Uterus (tissue), 4 donors: ENCODE data around the gene SELENOV. TPM values are rescaled to one million over a fixed set of nuclear protein-coding genes. Genes with fewer than 3 reads are reported as not detected.

ENCODE experiments used
- DNase-seq, 2 donors: peaks; one replicate each; pipeline ENCODE4 v3.0.0-alpha.2; 2019 to 2020
- H3K27ac ChIP-seq, 2 donors: fragments of 200-600 bp; sonication (generic); 1 replicate in 1 of 2; 2 replicates in 1 of 2; pipeline ENCODE4 v1.5.1; 2016 to 2018
- H3K27me3 ChIP-seq, 2 donors: fragments of 200-600 bp; sonication (generic); one replicate each; pipeline ENCODE4 v1.5.1; 2018 to 2019; ENCODE audit warnings: control low read depth in 1 of 2
- H3K36me3 ChIP-seq, 2 donors: fragments of 200-600 bp; sonication (generic); one replicate each; pipeline ENCODE4 v1.5.1; 2019; ENCODE audit warnings: control low read depth in 1 of 2
- H3K4me1 ChIP-seq, 2 donors: fragments of 200-600 bp; sonication (generic); one replicate each; pipeline ENCODE4 v1.5.1; 2018 to 2019; ENCODE audit warnings: control low read depth in 1 of 2
- H3K4me3 ChIP-seq, 2 donors: fragments of 200-600 bp; sonication (generic); 1 replicate in 1 of 2; 2 replicates in 1 of 2; pipeline ENCODE4 v1.5.1; 2018 to 2019; ENCODE audit warnings: mild to moderate bottlenecking in 1 of 2
- H3K9me3 ChIP-seq, 2 donors: fragments of 200-600 bp; sonication (generic); one replicate each; pipeline ENCODE4 v1.5.1; 2019; ENCODE audit warnings: control low read depth in 1 of 2
- POLR2A ChIP-seq, 2 donors: fragments of 450-650 bp; IDR thresholded peaks; one replicate each; pipeline ENCODE4 v1.6.1; 2016; ENCODE audit warnings: antibody characterized with exemption in 2 of 2, mild to moderate bottlenecking in 1 of 2, moderate library complexity in 1 of 2
- intact Hi-C: fragments of 100-400 bp; cut with DNase I; formaldehyde crosslinking; loops from one replicate; pipeline ENCODE4 v1.15.1; 2023; ENCODE audit warnings: low total_unique reads
- total RNA-seq, 4 donors: library from RNA; depleted of rRNA in 3 of 4; stranded (reverse); fragments of >200 nt in 3 of 4; gene quantifications; one replicate each; pipeline versions ENCODE4 v1.1.0 to v1.2.4, GENCODE V29; 2014 to 2023
- TF ChIP-seq, protein P1 (sequence below), 4 experiments: fragments of 200-600 bp in 2 of 4; fragments of 450-650 bp in 2 of 4; sonication (generic) in 2 of 4; IDR thresholded peaks; one replicate each; pipeline ENCODE4 v1.5.1; 2016 to 2019; ENCODE audit warnings: antibody characterized with exemption in 4 of 4, mild to moderate bottlenecking in 2 of 4, moderate library complexity in 1 of 4
- donor health status: DM: yes; HTN: yes; CAD: no.

The SELENOV gene
- total RNA-seq, 4 donors from 2014 or later: 0.41 TPM; not detected in 3

DNA sequence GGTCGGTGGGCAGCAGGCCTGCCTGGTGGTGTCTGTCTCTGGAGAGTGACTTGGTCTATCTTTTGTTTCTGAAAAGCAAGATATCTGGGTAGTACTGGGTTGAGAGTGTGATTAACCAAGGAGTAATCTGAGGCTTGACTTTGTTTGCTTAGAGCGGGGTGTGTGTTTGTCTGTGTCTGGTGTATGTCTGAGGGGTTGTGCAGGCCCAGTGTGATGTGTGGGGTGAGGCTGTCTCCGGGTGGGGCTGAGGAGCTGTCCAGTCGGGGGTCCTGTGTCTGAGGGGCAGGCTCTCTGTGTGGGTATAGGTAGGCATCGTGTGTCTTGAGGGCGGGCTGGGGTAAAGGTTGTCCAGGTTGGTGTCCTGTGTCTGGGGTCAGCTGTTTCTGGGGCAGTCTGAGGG, 45.4 kb upstream of the SELENOV start:
- no peak overlapping the region for H3K4me3 ChIP-seq
- no peak overlapping the region for H3K27ac ChIP-seq
- intact Hi-C loops: no loop called here
- H3K36me3 ChIP-seq: peaks cover 0 to 2% of the 10 kb centered on the region in 2 donors
- H3K9me3 ChIP-seq: no peaks in the 10 kb centered on the region
- DNase-seq: no peak
- no peaks in the 10 kb centered on the region for H3K4me1 ChIP-seq
- TF ChIP-seq, protein P1, sequence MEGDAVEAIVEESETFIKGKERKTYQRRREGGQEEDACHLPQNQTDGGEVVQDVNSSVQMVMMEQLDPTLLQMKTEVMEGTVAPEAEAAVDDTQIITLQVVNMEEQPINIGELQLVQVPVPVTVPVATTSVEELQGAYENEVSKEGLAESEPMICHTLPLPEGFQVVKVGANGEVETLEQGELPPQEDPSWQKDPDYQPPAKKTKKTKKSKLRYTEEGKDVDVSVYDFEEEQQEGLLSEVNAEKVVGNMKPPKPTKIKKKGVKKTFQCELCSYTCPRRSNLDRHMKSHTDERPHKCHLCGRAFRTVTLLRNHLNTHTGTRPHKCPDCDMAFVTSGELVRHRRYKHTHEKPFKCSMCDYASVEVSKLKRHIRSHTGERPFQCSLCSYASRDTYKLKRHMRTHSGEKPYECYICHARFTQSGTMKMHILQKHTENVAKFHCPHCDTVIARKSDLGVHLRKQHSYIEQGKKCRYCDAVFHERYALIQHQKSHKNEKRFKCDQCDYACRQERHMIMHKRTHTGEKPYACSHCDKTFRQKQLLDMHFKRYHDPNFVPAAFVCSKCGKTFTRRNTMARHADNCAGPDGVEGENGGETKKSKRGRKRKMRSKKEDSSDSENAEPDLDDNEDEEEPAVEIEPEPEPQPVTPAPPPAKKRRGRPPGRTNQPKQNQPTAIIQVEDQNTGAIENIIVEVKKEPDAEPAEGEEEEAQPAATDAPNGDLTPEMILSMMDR (IDR thresholded peaks at IDR 0.05): no peak
- no peak for TF ChIP-seq POLR2A (IDR thresholded peaks at IDR 0.05)
- H3K27me3 ChIP-seq: no peaks in the 10 kb centered on the region

GRCh38 chr19:39470724-39471339, 44.1 kb upstream of the SELENOV start:
- no peaks in the 10 kb centered on the region for H3K4me1 ChIP-seq
- H3K27ac ChIP-seq: no peak overlapping the region
- H3K9me3 ChIP-seq: no peaks in the 10 kb centered on the region
- intact Hi-C loops: loop anchor here (10.0 kb wide), 1 partner anchor 64 kb away; the partner anchor contains the start of gene EID2B
- no peak for DNase-seq
- peaks cover 0 to 2% of the 10 kb centered on the region in 2 donors for H3K36me3 ChIP-seq
- H3K27me3 ChIP-seq: no peaks in the 10 kb centered on the region
- no peak overlapping the region for H3K4me3 ChIP-seq
- TF ChIP-seq, protein P1 (IDR thresholded peaks at IDR 0.05): no peak
- TF ChIP-seq POLR2A (IDR thresholded peaks at IDR 0.05): no peak

GRCh38 chr19:39471756-39472536, 43.0 kb upstream of the SELENOV start:
- DNase-seq: no peak
- Histone ChIP-seq H3K4me3 (no peak overlapping the region), H3K27ac (no peak overlapping the region), H3K9me3 (no peaks in the 10 kb centered on the region), H3K27me3 (no peaks in the 10 kb centered on the region), H3K36me3 (peaks cover 0 to 2% of the 10 kb centered on the region in 2 donors), H3K4me1 (no peaks in the 10 kb centered on the region)
- intact Hi-C loops: loop anchor here (10.0 kb wide), 1 partner anchor 63 kb away; the partner anchor contains the start of gene EID2B
- TF ChIP-seq, protein P1 (IDR thresholded peaks at IDR 0.05): no peak
- TF ChIP-seq POLR2A (IDR thresholded peaks at IDR 0.05): no peak

DNA sequence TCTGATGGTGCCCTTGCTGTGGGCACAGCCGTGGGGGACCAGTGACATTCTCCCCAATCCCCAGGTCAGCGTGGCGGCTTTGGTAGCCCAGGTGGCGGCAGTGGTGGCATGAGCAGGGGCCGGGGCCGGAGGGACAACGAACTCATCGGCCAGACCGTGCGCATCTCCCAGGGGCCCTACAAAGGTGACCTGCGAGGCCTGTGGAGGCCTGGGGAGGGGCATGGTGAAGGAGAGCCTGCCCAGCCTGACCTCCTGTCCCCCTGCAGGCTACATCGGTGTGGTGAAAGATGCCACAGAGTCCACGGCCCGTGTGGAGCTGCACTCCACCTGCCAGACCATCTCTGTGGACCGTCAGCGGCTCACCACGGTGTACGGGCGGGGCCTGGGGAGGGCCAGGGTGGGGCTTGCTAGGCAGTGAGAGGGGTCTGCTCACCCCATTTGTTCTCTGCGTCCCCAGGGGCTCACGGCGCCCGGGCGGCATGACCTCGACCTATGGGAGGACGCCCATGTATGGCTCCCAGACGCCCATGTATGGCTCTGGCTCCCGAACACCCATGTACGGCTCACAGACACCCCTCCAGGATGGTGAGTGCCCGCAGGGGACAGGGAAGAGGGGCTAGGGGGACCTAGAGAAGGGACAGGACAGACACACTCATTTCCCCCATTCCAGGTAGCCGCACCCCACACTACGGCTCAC, 42.0 kb upstream of the SELENOV start:
- Histone ChIP-seq H3K4me3 (no peak overlapping the region), H3K27me3 (no peaks in the 10 kb centered on the region), H3K27ac (no peak overlapping the region), H3K9me3 (no peaks in the 10 kb centered on the region), H3K36me3 (peaks cover 0 to 2% of the 10 kb centered on the region in 2 donors), H3K4me1 (no peaks in the 10 kb centered on the region)
- DNase-seq: no peak
- TF ChIP-seq, protein P1 (IDR thresholded peaks at IDR 0.05): no peak
- no peak for TF ChIP-seq POLR2A (IDR thresholded peaks at IDR 0.05)
- intact Hi-C loops: loop anchor here (10.0 kb wide), 1 partner anchor 62 kb away; the partner anchor contains the start of gene EID2B
